GM23248 (cell line): ENCODE measurements around the gene HDAC9. TPM values are rescaled to one million over a fixed set of nuclear protein-coding genes. Genes with fewer than 3 reads are reported as not detected.

Experiments
- DNase-seq: peaks from one replicate; pipeline ENCODE4 v3.0.0-alpha.2; 2015
- H2AFZ ChIP-seq: fragments of 200-600 bp; sonication (generic); 2 replicates; pipeline ENCODE4 v1.6.1; 2016; ENCODE audit warnings: antibody characterized with exemption
- H3F3A ChIP-seq: fragments of 200-600 bp; sonication (generic); 2 replicates; pipeline ENCODE4 v1.6.1; 2016; ENCODE audit warnings: mild to moderate bottlenecking, antibody characterized with exemption, mixed run types; ENCODE audit not compliant: insufficient read depth
- H3K27ac ChIP-seq: fragments of 200-600 bp; sonication (generic); 2 replicates; pipeline ENCODE4 v1.5.1; 2016; ENCODE audit warnings: mild to moderate bottlenecking
- H3K27me3 ChIP-seq: fragments of 200-600 bp; sonication (generic); replicated peaks from 2 replicates; pipeline ENCODE4 v1.6.1; 2016; ENCODE audit warnings: mild to moderate bottlenecking; ENCODE audit not compliant: insufficient read depth
- H3K36me3 ChIP-seq: fragments of 200-600 bp; sonication (generic); 2 replicates; pipeline ENCODE4 v1.6.1; 2016; ENCODE audit warnings: low read depth, mild to moderate bottlenecking
- H3K4me1 ChIP-seq: fragments of 200-600 bp; sonication (generic); 2 replicates; pipeline ENCODE4 v1.6.1; 2016; ENCODE audit warnings: mild to moderate bottlenecking; ENCODE audit not compliant: insufficient read depth
- H3K4me2 ChIP-seq: fragments of 200-600 bp; sonication (generic); one replicate; pipeline ENCODE4 v1.6.1; 2016; ENCODE audit warnings: mild to moderate bottlenecking; ENCODE audit not compliant: unreplicated experiment
- H3K4me3 ChIP-seq: fragments of 200-600 bp; sonication (generic); 2 replicates; pipeline ENCODE4 v1.5.1; 2016; ENCODE audit warnings: mild to moderate bottlenecking
- H3K79me2 ChIP-seq: fragments of 200-600 bp; sonication (generic); 2 replicates; pipeline ENCODE4 v1.6.1; 2016; ENCODE audit warnings: mild to moderate bottlenecking; ENCODE audit not compliant: insufficient read depth
- H3K9ac ChIP-seq: fragments of 200-600 bp; sonication (generic); 2 replicates; pipeline ENCODE4 v1.6.1; 2016; ENCODE audit warnings: mild to moderate bottlenecking
- H3K9me2 ChIP-seq: fragments of 200-600 bp; sonication (generic); 2 replicates; pipeline ENCODE4 v1.6.1; 2016; ENCODE audit warnings: mixed run types, mild to moderate bottlenecking, moderate library complexity; ENCODE audit not compliant: insufficient read depth
- H3K9me3 ChIP-seq: fragments of 200-600 bp; sonication (generic); one replicate; pipeline ENCODE4 v1.6.1; 2017; ENCODE audit warnings: low read depth
- H4K20me1 ChIP-seq: fragments of 200-600 bp; sonication (generic); 2 replicates; pipeline ENCODE4 v1.6.0; 2016; ENCODE audit not compliant: insufficient read depth
- EZH2 ChIP-seq: fragments of 200-600 bp; sonication (generic); IDR thresholded peaks from 2 replicates; pipeline ENCODE4 v1.6.1; 2018; ENCODE audit warnings: antibody characterized with exemption, mild to moderate bottlenecking; ENCODE audit not compliant: insufficient read depth, poor library complexity, severe bottlenecking
- EZH2phosphoT487 ChIP-seq: fragments of 200-600 bp; sonication (generic); IDR thresholded peaks from 2 replicates; pipeline ENCODE4 v1.6.1; 2018; ENCODE audit warnings: antibody characterized with exemption, moderate library complexity, mild to moderate bottlenecking, low read depth; ENCODE audit not compliant: insufficient read depth
- WGBS, 2 experiments: methylation state at CpG; one replicate each; pipeline ENCODE4 v1.1.6; 2015 to 2017; ENCODE audit warnings: low lambda C conversion rate in 2 of 2, low coverage in 1 of 2; ENCODE audit errors: missing lambda C conversion rate in 2 of 2; 5-methylcytosine and 5-hydroxymethylcytosine counted together
- in situ Hi-C: fragments of 300-500 bp; cut with MboI; formaldehyde crosslinking; loops from 2 replicates; pipeline ENCODE4 v1.15.0; 2020
- polyA plus RNA-seq: library from polyadenylated mRNA; unstranded; fragments of >200 nt; fragmentation: Nextera tagmentation; extraction: Ambion mirVana; gene quantifications from 2 replicates; pipeline ENCODE4 v1.2.1, GENCODE V29; 2016
- total RNA-seq: library from RNA; depleted of rRNA; stranded (reverse); fragments of >200 nt; shearing (Covaris generic); gene quantifications from 2 replicates; pipeline ENCODE4 v1.2.3, GENCODE V29; 2014

Gene HDAC9
- total and polyA plus RNA-seq, 2 experiments from 2014 or later, result 1.6 to 2.1 TPM

GRCh38 chr7:18703685-18704084, 208.1 kb downstream of the HDAC9 start:
- Histone ChIP-seq H3K9me2 (no peaks in the 10 kb centered on the region), H2AFZ (0 out of 2 replicates have a peak overlapping the region, but pooled peaks have one; percentile 20), H3F3A (no peaks in the 10 kb centered on the region), H3K9me3 (no peaks in the 10 kb centered on the region), H3K4me1 (0 out of 2 replicates have a peak, but pooled peaks cover 4% of the 10 kb centered on the region), H3K4me2 (no peak overlapping the region), H3K9ac (no peak overlapping the region), H3K36me3 (no peaks in the 10 kb centered on the region), H3K79me2 (no peaks in the 10 kb centered on the region), H3K4me3 (no peak overlapping the region), H4K20me1 (no peaks in the 10 kb centered on the region), H3K27me3 (no peaks in the 10 kb centered on the region), H3K27ac (no peak overlapping the region)
- DNase-seq, result no peak
- in situ Hi-C loops, result no loop called here
- TF ChIP-seq EZH2phosphoT487 (no peak), EZH2 (no peak)

GRCh38 chr7:18706670-18707069, 211.1 kb downstream of the HDAC9 start:
- H3K27me3 ChIP-seq, result no peaks in the 10 kb centered on the region
- H3K36me3 ChIP-seq, result no peaks in the 10 kb centered on the region
- no peaks in the 10 kb centered on the region for H3K9me3 ChIP-seq
- H2AFZ ChIP-seq, result no peak overlapping the region
- H3K9me2 ChIP-seq, result no peaks in the 10 kb centered on the region
- no peak overlapping the region for H3K9ac ChIP-seq
- no peak for DNase-seq
- no peaks in the 10 kb centered on the region for H4K20me1 ChIP-seq
- in situ Hi-C loops, result no loop called here
- TF ChIP-seq EZH2 (no peak), EZH2phosphoT487 (no peak)
- 0 out of 2 replicates have a peak, but pooled peaks cover 4% of the 10 kb centered on the region for H3K4me1 ChIP-seq
- 61 to 64% methylated on average over 3 of the region's 3 CpGs for WGBS, 2 experiments
- H3K4me2 ChIP-seq, result no peak overlapping the region
- H3K4me3 ChIP-seq, result no peak overlapping the region
- H3K27ac ChIP-seq, result no peak overlapping the region
- no peaks in the 10 kb centered on the region for H3F3A ChIP-seq
- no peaks in the 10 kb centered on the region for H3K79me2 ChIP-seq

GRCh38 chr7:18708204-18708603, 212.7 kb downstream of the HDAC9 start:
- H4K20me1 ChIP-seq, result no peaks in the 10 kb centered on the region
- H3K4me2 ChIP-seq, result no peak overlapping the region
- no peaks in the 10 kb centered on the region for H3K27me3 ChIP-seq
- no peak for DNase-seq
- H3K9me3 ChIP-seq, result no peaks in the 10 kb centered on the region
- H3K9me2 ChIP-seq, result no peaks in the 10 kb centered on the region
- no peaks in the 10 kb centered on the region for H3F3A ChIP-seq
- H3K79me2 ChIP-seq, result no peaks in the 10 kb centered on the region
- no peak for TF ChIP-seq EZH2phosphoT487
- TF ChIP-seq EZH2, result no peak
- H3K4me3 ChIP-seq, result no peak overlapping the region
- 88 to 90% methylated on average over 1 of the region's 1 CpG for WGBS, 2 experiments
- 0 out of 2 replicates have a peak, but pooled peaks cover 4% of the 10 kb centered on the region for H3K4me1 ChIP-seq
- no peak overlapping the region for H3K9ac ChIP-seq
- no peak overlapping the region for H3K27ac ChIP-seq
- H3K36me3 ChIP-seq, result no peaks in the 10 kb centered on the region
- H2AFZ ChIP-seq, result no peak overlapping the region
- in situ Hi-C loops, result no loop called here

- Histone ChIP-seq H3K4me3 (no peak overlapping the region), H3K9ac (no peak overlapping the region), H3F3A (no peaks in the 10 kb centered on the region), H3K9me3 (no peaks in the 10 kb centered on the region), H3K9me2 (no peaks in the 10 kb centered on the region), H4K20me1 (no peaks in the 10 kb centered on the region), H3K79me2 (no peaks in the 10 kb centered on the region), H3K4me2 (no peak overlapping the region), H3K4me1 (no peaks in the 10 kb centered on the region), H3K27ac (no peak overlapping the region), H3K36me3 (no peaks in the 10 kb centered on the region), H2AFZ (no peak overlapping the region), H3K27me3 (no peaks in the 10 kb centered on the region)
- DNase-seq, result no peak
- in situ Hi-C loops, result no loop called here
- TF ChIP-seq EZH2phosphoT487, result no peak
- TF ChIP-seq EZH2, result no peak
- 92% methylated on average over 2 of the region's 2 CpGs for WGBS, 2 experiments
Observed at GRCh38 chr7:18715988-18716387, 220.4 kb downstream of the HDAC9 start.

GRCh38 chr7:18721429-18721828, 225.9 kb downstream of the HDAC9 start:
- H3K4me3 ChIP-seq, result no peak overlapping the region
- H3K27ac ChIP-seq, result no peak overlapping the region
- no peaks in the 10 kb centered on the region for H3K27me3 ChIP-seq
- H3K9ac ChIP-seq, result no peak overlapping the region
- no peaks in the 10 kb centered on the region for H3K4me1 ChIP-seq
- no peaks in the 10 kb centered on the region for H4K20me1 ChIP-seq
- TF ChIP-seq EZH2 (no peak), EZH2phosphoT487 (no peak)
- no peak overlapping the region for H3K4me2 ChIP-seq
- no peaks in the 10 kb centered on the region for H3K36me3 ChIP-seq
- H3K79me2 ChIP-seq, result no peaks in the 10 kb centered on the region
- WGBS, 2 experiments, result 89 to 90% methylated on average over 5 of the region's 5 CpGs
- no peak for DNase-seq
- H3K9me2 ChIP-seq, result no peaks in the 10 kb centered on the region
- no peaks in the 10 kb centered on the region for H3F3A ChIP-seq
- no peak overlapping the region for H2AFZ ChIP-seq
- H3K9me3 ChIP-seq, result no peaks in the 10 kb centered on the region
- in situ Hi-C loops, result no loop called here
